Measurements from ENCODE around the gene FASTKD3.

DNA sequence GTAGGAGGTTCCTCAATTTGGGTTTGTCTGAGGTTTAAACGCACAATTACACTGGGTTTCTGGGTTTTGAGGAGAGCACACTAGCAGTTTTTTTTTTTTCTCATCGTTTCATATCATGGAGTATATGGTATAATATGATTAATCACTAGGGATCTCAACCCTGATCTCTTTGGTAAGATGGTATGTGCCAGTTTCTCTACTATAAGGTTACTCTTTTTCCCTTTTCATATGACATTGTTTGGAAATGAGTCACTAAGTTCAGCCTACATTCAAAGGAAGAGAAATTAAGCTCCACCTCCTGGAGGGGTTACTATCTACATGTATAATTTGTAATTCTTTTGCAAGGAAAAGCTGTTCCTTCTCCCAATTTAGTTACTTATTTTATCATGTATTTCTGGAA, 35.3 kb upstream of the FASTKD3 start:
- TF ChIP-seq NFIC (IDR thresholded peaks at IDR 0.05; ENCODE audit: low read depth, low read length) (no peak), ZNF384 (IDR thresholded peaks at IDR 0.05; ENCODE audit: borderline replicate concordance, low read depth, low read length) (no peak), RUNX3 (IDR thresholded peaks at IDR 0.05; ENCODE audit: low read length) (no peak), CBX3 (IDR thresholded peaks at IDR 0.05; ENCODE audit: borderline replicate concordance, low read depth) (no peak)
